Ectodermal cell (in vitro differentiated cells): ENCODE results near the gene ANO9.
"Not testable (repeated sequence)": the region's sequence is repeated elsewhere in the genome, so short reads cannot be mapped to it uniquely, and the experiment has no call there.

Experiments
- H3K27ac ChIP-seq: 2 replicates; pipeline ENCODE4 v1.7.0; 2013; ENCODE audit warnings: mild to moderate bottlenecking, low read depth, low read length; ENCODE audit not compliant: insufficient read depth, poor library complexity, severe bottlenecking
- H3K27me3 ChIP-seq: 2 replicates; pipeline ENCODE4 v1.7.0; 2013; ENCODE audit warnings: mild to moderate bottlenecking, low read length; ENCODE audit not compliant: insufficient read depth, control insufficient read depth, poor library complexity, severe bottlenecking
- H3K36me3 ChIP-seq: one replicate; pipeline ENCODE4 v1.7.0; 2013; ENCODE audit warnings: low read length; ENCODE audit not compliant: control insufficient read depth, insufficient read depth
- H3K4me1 ChIP-seq: one replicate; pipeline ENCODE4 v1.7.0; 2013; ENCODE audit warnings: low read length; ENCODE audit not compliant: control insufficient read depth, insufficient read depth
- H3K4me3 ChIP-seq: 2 replicates; pipeline ENCODE4 v1.7.0; 2013; ENCODE audit warnings: low read depth, low read length, control low read depth; ENCODE audit not compliant: insufficient read depth
- H3K9me3 ChIP-seq: 2 replicates; pipeline ENCODE4 v1.7.0; 2013; ENCODE audit warnings: mild to moderate bottlenecking, low read length, moderate library complexity; ENCODE audit not compliant: control insufficient read depth
- WGBS, 2 experiments: methylation state at CpG; one replicate each; pipeline ENCODE4 v1.1.7; 2013; ENCODE audit warnings: missing lambda C conversion rate in 2 of 2; 5-methylcytosine and 5-hydroxymethylcytosine counted together

ANO9 gene

DNA sequence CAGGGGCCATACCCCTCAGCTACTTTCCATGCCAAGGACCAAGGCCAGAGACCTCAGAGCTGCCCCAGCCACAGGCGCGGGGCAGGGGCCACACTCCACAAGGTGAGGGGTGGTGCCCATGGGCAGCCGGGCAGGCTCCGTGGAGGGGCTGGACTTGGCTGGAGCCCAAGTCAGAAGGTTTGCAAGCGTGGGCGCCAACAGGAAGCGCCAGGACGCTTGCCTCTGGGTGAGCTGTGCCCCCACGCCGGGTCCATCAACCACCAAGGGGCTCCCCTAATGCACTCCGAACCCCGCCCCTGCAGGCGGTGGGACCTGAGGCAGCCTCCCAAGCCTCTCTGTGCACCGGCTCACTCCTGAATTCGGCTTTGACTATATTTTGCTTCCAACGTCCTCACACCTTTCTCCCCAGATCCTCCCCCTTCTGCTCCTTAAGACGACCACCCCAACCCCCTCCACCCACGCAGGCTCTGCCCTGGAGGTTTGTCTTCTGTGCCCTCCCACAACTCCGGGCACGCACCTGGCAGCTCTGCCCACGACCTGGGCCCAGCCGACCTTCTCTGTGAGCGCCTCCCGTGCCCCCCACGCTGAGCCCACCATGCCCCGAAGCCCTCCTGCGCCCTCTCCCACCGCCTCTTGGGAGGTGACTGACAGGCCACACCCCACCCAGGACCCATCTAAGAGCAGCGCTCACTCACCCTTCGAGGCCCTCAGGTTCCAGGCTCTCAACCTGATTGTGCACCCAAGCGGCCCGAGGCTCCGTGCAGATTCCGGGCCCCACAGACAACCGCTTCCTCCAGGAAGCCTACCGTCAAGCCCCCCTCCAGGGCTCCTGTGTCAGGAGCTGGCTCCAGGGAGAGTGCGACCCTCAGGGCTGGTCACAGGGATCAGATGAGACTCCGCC, 50.4 kb downstream of the ANO9 start:
- WGBS, 2 experiments, result 93% methylated on average over 38 of the region's 38 CpGs
- no peaks in the 10 kb centered on the region for H3K27me3 ChIP-seq
- H3K4me3 ChIP-seq, result no peak overlapping the region
- no peak overlapping the region for H3K27ac ChIP-seq
- H3K9me3 ChIP-seq, result no peaks in the 10 kb centered on the region
- H3K36me3 ChIP-seq, result no peaks in the 10 kb centered on the region
- no peaks in the 10 kb centered on the region for H3K4me1 ChIP-seq

- Histone ChIP-seq H3K27me3 (no peaks in the 10 kb centered on the region), H3K36me3 (no peaks in the 10 kb centered on the region), H3K4me3 (no peak overlapping the region), H3K27ac (no peak overlapping the region), H3K4me1 (no peaks in the 10 kb centered on the region), H3K9me3 (no peaks in the 10 kb centered on the region)
- 75 to 78% methylated on average over 6 of the region's 11 CpGs for WGBS, 2 experiments
Measured at GRCh38 chr11:390175-390574, 51.6 kb downstream of the ANO9 start.

GRCh38 chr11:389369-389768, 52.4 kb downstream of the ANO9 start:
- H3K36me3 ChIP-seq, H3K4me1 ChIP-seq, H3K9me3 ChIP-seq, H3K4me3 ChIP-seq, H3K27me3 ChIP-seq, H3K27ac ChIP-seq: not testable (repeated sequence)
- 91 to 95% methylated on average over 15 of the region's 17 CpGs for WGBS, 2 experiments

- Histone ChIP-seq H3K27me3 (no peaks in the 10 kb centered on the region), H3K4me1 (no peaks in the 10 kb centered on the region), H3K27ac (no peak overlapping the region), H3K4me3 (no peak overlapping the region), H3K36me3 (no peaks in the 10 kb centered on the region), H3K9me3 (no peaks in the 10 kb centered on the region)
- 75 to 83% methylated on average over 4 of the region's 4 CpGs for WGBS, 2 experiments
Measured at GRCh38 chr11:387193-387793, 54.5 kb downstream of the ANO9 start.

DNA sequence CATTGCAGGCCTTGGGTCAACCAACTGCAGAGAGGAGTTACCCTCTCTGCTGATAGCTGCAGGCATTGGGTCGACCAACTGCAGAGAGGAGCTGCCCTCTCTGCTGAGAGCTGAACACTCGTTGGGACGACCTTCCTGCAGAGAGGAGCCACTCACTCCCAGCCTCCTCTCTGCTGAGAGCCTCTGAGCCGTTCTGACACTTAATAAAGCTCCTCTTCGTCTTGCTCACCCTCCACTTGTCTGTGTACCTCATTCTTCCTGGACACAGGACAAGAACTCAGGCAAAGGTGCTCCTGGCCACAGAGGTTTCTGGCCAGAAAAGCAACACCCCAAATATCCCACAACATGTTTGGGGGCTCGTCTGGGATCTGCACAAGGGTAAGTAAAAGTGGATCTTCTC, 55.3 kb downstream of the ANO9 start:
- Histone ChIP-seq H3K36me3 (no peaks in the 10 kb centered on the region), H3K27me3 (no peaks in the 10 kb centered on the region), H3K4me1 (no peaks in the 10 kb centered on the region), H3K4me3 (no peak overlapping the region), H3K9me3 (no peaks in the 10 kb centered on the region), H3K27ac (no peak overlapping the region)
- WGBS, 2 experiments, result 86 to 90% methylated on average over 6 of the region's 6 CpGs

DNA sequence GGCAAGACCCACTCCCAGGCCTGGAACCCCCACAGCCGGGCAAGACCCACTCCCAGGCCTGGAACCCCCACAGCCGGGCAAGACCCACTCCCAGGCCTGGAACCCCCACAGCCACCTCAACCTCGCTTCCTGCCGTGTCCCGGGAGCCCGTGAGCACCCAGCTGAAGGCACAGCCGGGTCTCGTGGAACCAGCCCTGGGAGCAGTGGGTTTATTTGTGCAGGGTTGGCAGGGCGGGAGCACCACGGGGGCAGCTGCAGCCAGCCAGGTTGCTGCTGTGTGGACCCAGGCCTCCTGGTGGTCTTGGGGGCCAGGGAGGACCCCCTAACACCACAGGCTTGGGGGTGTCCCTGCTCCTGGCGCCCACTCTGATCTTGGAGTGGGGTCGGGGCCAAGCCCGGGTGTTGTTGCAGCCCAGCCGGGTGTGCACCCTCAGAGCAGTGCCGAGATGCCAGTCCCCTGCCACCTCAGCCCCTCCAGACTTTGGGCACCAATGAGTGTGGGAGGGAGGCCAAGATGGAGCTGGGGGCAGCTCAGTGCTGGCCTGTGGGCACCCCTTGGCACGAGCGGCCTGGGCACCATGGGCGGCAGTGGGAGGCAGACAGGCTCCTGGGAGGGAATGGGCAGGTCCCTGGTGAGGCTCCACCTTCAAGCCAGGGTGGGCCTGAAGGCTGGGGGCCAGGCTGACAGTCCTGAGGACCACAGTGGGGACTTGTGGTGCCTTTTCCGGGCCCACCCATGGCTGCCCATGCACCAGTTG, 56.0 kb downstream of the ANO9 start:
- Histone ChIP-seq H3K36me3 (peaks cover 2% of the 10 kb centered on the region), H3K4me3 (no peak overlapping the region), H3K4me1 (no peaks in the 10 kb centered on the region), H3K27ac (no peak overlapping the region), H3K9me3 (no peaks in the 10 kb centered on the region), H3K27me3 (no peaks in the 10 kb centered on the region)
- WGBS, 2 experiments, result 91% methylated on average over 18 to 19 of the region's 19 CpGs

GRCh38 chr11:384511-384910, 57.3 kb downstream of the ANO9 start:
- Histone ChIP-seq H3K4me1 (no peaks in the 10 kb centered on the region), H3K27ac (no peak overlapping the region), H3K4me3 (no peak overlapping the region), H3K36me3 (peaks cover 5% of the 10 kb centered on the region), H3K9me3 (no peaks in the 10 kb centered on the region), H3K27me3 (no peaks in the 10 kb centered on the region)
- WGBS, 2 experiments, result 90 to 91% methylated on average over 16 of the region's 16 CpGs

GRCh38 chr11:383431-383830, 58.4 kb downstream of the ANO9 start:
- H3K9me3 ChIP-seq, result no peaks in the 10 kb centered on the region
- WGBS, 2 experiments, result 95 to 96% methylated on average over 14 of the region's 14 CpGs
- peaks cover 6% of the 10 kb centered on the region for H3K36me3 ChIP-seq
- no peak overlapping the region for H3K4me3 ChIP-seq
- peak overlapping the region; percentile 26 for H3K27ac ChIP-seq
- no peaks in the 10 kb centered on the region for H3K27me3 ChIP-seq
- H3K4me1 ChIP-seq, result no peaks in the 10 kb centered on the region

- Histone ChIP-seq H3K27me3 (no peaks in the 10 kb centered on the region), H3K27ac (no peak overlapping the region), H3K4me1 (no peaks in the 10 kb centered on the region), H3K36me3 (peaks cover 13% of the 10 kb centered on the region), H3K4me3 (no peak overlapping the region), H3K9me3 (no peaks in the 10 kb centered on the region)
- WGBS, 2 experiments, result 95 to 97% methylated on average over 11 of the region's 11 CpGs
Measured at GRCh38 chr11:382081-382629, 59.7 kb downstream of the ANO9 start.
